Panc1 (cell line): Measurements from ENCODE around the gene MSMP.

Source experiments
- POLR2AphosphoS5 ChIP-seq: IDR thresholded peaks from 2 replicates; pipeline ENCODE4 v1.6.1; 2012; ENCODE audit warnings: mild to moderate bottlenecking, low read depth, low read length, moderate library complexity
- SIN3A ChIP-seq: IDR thresholded peaks from 2 replicates; pipeline ENCODE4 v1.6.1; 2012; ENCODE audit warnings: low read depth, mild to moderate bottlenecking, low read length, moderate library complexity, borderline replicate concordance; ENCODE audit not compliant: insufficient read depth
- TCF7L2 ChIP-seq: IDR thresholded peaks from 2 replicates; pipeline ENCODE4 v1.6.1; 2011; ENCODE audit warnings: mild to moderate bottlenecking, low read depth, low read length, inconsistent platforms
- TF ChIP-seq, protein P1 (sequence below): fragments of 450-650 bp; IDR thresholded peaks from 2 replicates; pipeline ENCODE4 v1.5.1; 2017; ENCODE audit warnings: mild to moderate bottlenecking
- TF ChIP-seq, protein P2 (sequence below), 2 experiments: IDR thresholded peaks; 2 replicates each; pipeline ENCODE4 v1.6.1; 2011 to 2012; ENCODE audit warnings: low read depth in 2 of 2, control low read depth in 1 of 2, low read length in 1 of 2, mild to moderate bottlenecking in 1 of 2, moderate library complexity in 1 of 2; ENCODE audit not compliant: insufficient read depth in 1 of 2

DNA sequence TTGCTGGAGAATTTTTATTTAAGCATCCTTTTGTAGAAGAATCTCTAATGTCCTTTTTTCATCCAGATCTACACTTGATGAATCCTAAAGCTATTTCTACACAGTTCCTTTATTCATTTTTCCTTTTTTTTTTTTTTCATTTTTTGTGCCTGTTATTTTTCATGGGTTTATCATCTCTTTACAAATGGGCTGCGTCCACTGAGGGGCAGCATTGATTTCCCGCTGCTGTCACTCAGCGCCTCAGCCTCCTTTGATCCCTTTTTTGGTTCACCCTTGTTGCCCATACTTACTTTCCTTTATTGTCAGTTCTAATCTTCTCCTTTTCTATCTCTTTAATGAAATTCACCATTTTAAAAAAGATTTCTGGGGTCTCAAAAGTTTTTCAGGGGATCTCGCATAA lies 5.7 kb upstream of the MSMP start:
- TF ChIP-seq, protein P1, sequence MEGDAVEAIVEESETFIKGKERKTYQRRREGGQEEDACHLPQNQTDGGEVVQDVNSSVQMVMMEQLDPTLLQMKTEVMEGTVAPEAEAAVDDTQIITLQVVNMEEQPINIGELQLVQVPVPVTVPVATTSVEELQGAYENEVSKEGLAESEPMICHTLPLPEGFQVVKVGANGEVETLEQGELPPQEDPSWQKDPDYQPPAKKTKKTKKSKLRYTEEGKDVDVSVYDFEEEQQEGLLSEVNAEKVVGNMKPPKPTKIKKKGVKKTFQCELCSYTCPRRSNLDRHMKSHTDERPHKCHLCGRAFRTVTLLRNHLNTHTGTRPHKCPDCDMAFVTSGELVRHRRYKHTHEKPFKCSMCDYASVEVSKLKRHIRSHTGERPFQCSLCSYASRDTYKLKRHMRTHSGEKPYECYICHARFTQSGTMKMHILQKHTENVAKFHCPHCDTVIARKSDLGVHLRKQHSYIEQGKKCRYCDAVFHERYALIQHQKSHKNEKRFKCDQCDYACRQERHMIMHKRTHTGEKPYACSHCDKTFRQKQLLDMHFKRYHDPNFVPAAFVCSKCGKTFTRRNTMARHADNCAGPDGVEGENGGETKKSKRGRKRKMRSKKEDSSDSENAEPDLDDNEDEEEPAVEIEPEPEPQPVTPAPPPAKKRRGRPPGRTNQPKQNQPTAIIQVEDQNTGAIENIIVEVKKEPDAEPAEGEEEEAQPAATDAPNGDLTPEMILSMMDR = no peak; the same call in 1 of the 2 replicates
- TF ChIP-seq, protein P2, sequence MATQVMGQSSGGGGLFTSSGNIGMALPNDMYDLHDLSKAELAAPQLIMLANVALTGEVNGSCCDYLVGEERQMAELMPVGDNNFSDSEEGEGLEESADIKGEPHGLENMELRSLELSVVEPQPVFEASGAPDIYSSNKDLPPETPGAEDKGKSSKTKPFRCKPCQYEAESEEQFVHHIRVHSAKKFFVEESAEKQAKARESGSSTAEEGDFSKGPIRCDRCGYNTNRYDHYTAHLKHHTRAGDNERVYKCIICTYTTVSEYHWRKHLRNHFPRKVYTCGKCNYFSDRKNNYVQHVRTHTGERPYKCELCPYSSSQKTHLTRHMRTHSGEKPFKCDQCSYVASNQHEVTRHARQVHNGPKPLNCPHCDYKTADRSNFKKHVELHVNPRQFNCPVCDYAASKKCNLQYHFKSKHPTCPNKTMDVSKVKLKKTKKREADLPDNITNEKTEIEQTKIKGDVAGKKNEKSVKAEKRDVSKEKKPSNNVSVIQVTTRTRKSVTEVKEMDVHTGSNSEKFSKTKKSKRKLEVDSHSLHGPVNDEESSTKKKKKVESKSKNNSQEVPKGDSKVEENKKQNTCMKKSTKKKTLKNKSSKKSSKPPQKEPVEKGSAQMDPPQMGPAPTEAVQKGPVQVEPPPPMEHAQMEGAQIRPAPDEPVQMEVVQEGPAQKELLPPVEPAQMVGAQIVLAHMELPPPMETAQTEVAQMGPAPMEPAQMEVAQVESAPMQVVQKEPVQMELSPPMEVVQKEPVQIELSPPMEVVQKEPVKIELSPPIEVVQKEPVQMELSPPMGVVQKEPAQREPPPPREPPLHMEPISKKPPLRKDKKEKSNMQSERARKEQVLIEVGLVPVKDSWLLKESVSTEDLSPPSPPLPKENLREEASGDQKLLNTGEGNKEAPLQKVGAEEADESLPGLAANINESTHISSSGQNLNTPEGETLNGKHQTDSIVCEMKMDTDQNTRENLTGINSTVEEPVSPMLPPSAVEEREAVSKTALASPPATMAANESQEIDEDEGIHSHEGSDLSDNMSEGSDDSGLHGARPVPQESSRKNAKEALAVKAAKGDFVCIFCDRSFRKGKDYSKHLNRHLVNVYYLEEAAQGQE (IDR thresholded peaks at IDR 0.05; ENCODE audit: insufficient read depth in 1 of 2, low read depth in 2 of 2, low read length in 1 of 2) = no peak
- TF ChIP-seq POLR2AphosphoS5 (no peak), SIN3A (no peak), TCF7L2 (0 out of 2 replicates have a peak, but pooled peaks have one; percentile 17)
